ENCODE data around the gene ORM2. TPM values are rescaled to one million over a fixed set of nuclear protein-coding genes. Genes with fewer than 3 reads are reported as not detected.

ORM2 gene
- total RNA-seq, 4 donors from 2014 or later = not detected

GRCh38 chr9:114294664-114295063, 35.0 kb upstream of the ORM2 start:
- Histone ChIP-seq H3K4me3 (no peak overlapping the region), H3K27me3 (no peaks in the 10 kb centered on the region), H3K27ac (no peak overlapping the region), H3K4me1 (no peaks in the 10 kb centered on the region), H3K9me3 (peaks cover 0 to 15% (median 3%) of the 10 kb centered on the region in 4 donors), H3K36me3 (peaks cover 0 to 90% (median 0%) of the 10 kb centered on the region in 3 donors)
- TF ChIP-seq EP300 (IDR thresholded peaks at IDR 0.05) = no peak
- TF ChIP-seq, protein P1, sequence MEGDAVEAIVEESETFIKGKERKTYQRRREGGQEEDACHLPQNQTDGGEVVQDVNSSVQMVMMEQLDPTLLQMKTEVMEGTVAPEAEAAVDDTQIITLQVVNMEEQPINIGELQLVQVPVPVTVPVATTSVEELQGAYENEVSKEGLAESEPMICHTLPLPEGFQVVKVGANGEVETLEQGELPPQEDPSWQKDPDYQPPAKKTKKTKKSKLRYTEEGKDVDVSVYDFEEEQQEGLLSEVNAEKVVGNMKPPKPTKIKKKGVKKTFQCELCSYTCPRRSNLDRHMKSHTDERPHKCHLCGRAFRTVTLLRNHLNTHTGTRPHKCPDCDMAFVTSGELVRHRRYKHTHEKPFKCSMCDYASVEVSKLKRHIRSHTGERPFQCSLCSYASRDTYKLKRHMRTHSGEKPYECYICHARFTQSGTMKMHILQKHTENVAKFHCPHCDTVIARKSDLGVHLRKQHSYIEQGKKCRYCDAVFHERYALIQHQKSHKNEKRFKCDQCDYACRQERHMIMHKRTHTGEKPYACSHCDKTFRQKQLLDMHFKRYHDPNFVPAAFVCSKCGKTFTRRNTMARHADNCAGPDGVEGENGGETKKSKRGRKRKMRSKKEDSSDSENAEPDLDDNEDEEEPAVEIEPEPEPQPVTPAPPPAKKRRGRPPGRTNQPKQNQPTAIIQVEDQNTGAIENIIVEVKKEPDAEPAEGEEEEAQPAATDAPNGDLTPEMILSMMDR (IDR thresholded peaks at IDR 0.05) = no peak
- no peak for TF ChIP-seq POLR2A (IDR thresholded peaks at IDR 0.05)
- no peak for DNase-seq (ENCODE audit: low spot score in 2 of 2)

DNA sequence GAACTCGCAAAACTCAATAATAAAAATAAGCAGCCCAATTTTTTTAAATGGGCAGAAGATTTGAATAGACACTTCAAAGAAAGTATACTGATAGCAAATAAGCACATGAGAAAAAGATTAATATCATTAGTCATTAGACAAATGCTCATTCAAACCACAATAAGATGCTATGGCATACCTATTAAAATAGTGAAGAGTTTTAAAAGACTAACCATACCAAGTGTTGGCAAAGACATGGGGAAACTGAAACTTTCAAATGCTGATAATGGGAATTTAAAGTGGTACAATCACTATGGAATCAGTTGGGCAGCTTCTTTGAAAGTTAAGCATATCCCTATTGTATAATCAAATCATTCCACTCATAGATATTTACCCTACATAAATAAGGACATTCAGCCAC, 33.3 kb upstream of the ORM2 start:
- peaks cover 0 to 15% (median 3%) of the 10 kb centered on the region in 4 donors for H3K9me3 ChIP-seq
- no peaks in the 10 kb centered on the region for H3K27me3 ChIP-seq
- no peak overlapping the region for H3K27ac ChIP-seq
- TF ChIP-seq, protein P1 (IDR thresholded peaks at IDR 0.05) = no peak
- TF ChIP-seq EP300 (IDR thresholded peaks at IDR 0.05) (no peak), POLR2A (IDR thresholded peaks at IDR 0.05) (no peak)
- H3K4me3 ChIP-seq = no peak overlapping the region
- no peak for DNase-seq (ENCODE audit: low spot score in 2 of 2)
- H3K36me3 ChIP-seq = peaks cover 0 to 97% (median 0%) of the 10 kb centered on the region in 3 donors
- no peaks in the 10 kb centered on the region for H3K4me1 ChIP-seq
- WGBS, 2 donors = 96 to 98% methylated on average over 1 of the region's 1 CpG

DNA sequence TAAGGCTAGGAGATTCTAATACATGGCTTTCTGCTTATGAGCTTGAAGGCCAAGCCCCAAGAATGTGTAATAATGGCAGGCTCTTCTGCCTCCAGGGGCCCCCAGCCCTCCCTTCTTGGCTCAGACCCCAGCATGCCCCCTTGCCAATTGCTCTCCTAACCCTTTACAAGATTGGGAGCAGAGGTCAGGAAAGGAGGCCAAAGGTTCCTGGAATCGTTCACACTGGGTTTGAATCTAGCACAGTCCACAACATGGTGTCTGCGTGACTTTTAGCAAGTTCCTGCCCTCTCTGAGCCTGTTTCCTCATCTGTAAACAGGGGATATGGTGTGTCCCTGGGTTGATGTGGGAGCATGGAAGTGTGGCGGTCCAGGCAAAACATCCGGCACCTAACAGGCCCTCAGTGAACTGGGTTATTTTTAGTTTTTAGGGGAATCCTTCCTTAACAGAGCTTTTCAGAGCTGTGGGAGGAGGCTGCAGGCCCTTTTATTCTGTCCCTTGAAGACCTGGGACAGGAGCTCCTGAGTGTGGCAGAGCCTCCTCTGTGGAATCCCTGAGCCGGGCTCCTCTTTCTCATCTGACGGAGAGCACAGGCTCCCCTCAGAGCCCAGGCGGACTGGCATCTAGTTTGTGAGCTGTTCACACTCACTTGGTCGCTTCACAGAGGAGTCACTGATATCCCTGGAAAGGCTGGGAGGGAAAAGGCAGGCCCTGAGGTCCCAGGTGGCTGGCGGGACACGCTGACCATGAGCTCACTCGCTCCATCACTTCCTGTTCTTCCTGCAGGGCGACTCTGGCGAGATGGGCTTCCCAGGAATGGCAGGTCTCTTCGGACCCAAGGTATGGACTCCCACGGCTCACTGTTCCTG, 30.1 kb upstream of the ORM2 start:
- H3K27ac ChIP-seq = no peak overlapping the region
- WGBS, 2 donors = 81 to 84% methylated on average over 15 of the region's 15 CpGs
- H3K4me1 ChIP-seq = no peaks in the 10 kb centered on the region
- H3K36me3 ChIP-seq = peaks cover 0 to 76% (median 0%) of the 10 kb centered on the region in 3 donors
- no peak for TF ChIP-seq POLR2A (IDR thresholded peaks at IDR 0.05)
- TF ChIP-seq, protein P1 (IDR thresholded peaks at IDR 0.05) = no peak
- no peak overlapping the region for H3K4me3 ChIP-seq
- peaks cover 0 to 13% (median 3%) of the 10 kb centered on the region in 4 donors for H3K9me3 ChIP-seq
- H3K27me3 ChIP-seq = no peaks in the 10 kb centered on the region
- DNase-seq (ENCODE audit: low spot score in 2 of 2) = no peak

DNA sequence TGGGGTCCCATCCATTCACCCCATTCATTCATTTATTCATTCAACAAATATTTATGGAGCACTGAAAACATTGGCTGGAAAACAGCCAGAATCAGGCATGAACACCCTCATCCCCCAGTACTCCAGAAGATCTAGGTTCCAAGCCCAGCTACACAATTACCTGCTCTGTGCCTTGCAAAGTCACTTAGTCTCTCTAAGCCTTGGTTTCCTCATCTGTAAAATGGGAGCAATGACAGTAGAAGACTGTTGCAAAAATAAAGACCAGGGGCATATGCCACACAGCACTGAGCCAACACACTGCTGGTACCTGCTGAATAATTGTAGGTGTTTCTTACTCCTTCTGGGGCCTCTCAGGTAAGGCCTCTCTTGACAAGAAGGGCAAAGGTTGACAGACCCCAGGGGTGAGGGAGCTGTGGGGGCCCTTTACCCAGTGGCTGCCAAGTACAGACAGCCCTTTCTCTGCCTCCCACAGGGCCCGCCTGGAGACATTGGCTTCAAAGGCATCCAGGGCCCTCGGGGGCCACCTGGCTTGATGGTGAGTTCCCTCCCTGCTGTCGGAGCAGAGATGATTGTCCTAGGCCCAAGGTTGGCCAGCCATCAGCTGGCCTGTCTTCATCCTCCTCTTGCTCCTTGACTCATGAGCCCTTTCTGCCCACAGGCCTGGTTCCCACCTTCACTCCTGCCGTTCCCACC, 29.4 kb upstream of the ORM2 start:
- peaks cover 0 to 2% (median 0%) of the 10 kb centered on the region in 4 donors for H3K4me1 ChIP-seq
- TF ChIP-seq, protein P1 (IDR thresholded peaks at IDR 0.05) = no peak
- no peak for TF ChIP-seq EP300 (IDR thresholded peaks at IDR 0.05)
- TF ChIP-seq POLR2A (IDR thresholded peaks at IDR 0.05) = no peak
- H3K36me3 ChIP-seq = peaks cover 0 to 68% (median 0%) of the 10 kb centered on the region in 3 donors
- no peak for DNase-seq (ENCODE audit: low spot score in 2 of 2)
- WGBS, 2 donors = 78 to 98% methylated on average over 3 to 4 of the region's 4 CpGs
- no peak overlapping the region for H3K27ac ChIP-seq
- no peaks in the 10 kb centered on the region for H3K27me3 ChIP-seq
- peaks cover 0 to 7% (median under 1%) of the 10 kb centered on the region in 4 donors for H3K9me3 ChIP-seq
- no peak overlapping the region for H3K4me3 ChIP-seq

All from tibial nerve (tissue), 4 donors.